GM12878 (cell line): ENCODE data around the gene NPR1. TPM values are rescaled to one million over a fixed set of nuclear protein-coding genes. Genes with fewer than 3 reads are reported as not detected.

Experiments
- ATAC-seq: fragments of 200-7000 bp; cut with Tn5 transposase; 3 replicates; pipeline ENCODE4 v1.9.1; 2020; ENCODE audit warnings: mild to moderate bottlenecking, moderate library complexity
- BruUV-seq: library from RNA; stranded (reverse); fragments of 400-500 nt; replicated peaks from 2 replicates; lab custom pipeline; 2021; lab: Mats Ljungman, UMichigan
- CTCF ChIA-PET: fragments of 300-600 bp; sonication (Branson Sonifier 250); formaldehyde crosslinking; extraction: SDS; loops from one replicate; lab custom pipeline; 2021; ENCODE audit warnings: inconsistent platforms; lab: Yijun Ruan, JAX
- POLR2A ChIA-PET: fragments of 350-600 bp; formaldehyde crosslinking; extraction: SDS; loops from one replicate; lab custom pipeline; 2021; ENCODE audit warnings: inconsistent platforms; lab: Charles Lee
- RAD21 ChIA-PET: fragments of 300-600 bp; sonication (Branson Sonifier 250); formaldehyde crosslinking; loops from one replicate; lab custom pipeline; 2023; ENCODE audit warnings: antibody characterized with exemption; ENCODE audit not compliant: unreplicated experiment; lab: Charles Lee
- SMC1A ChIA-PET: fragments of 300-600 bp; sonication (Branson Sonifier 250); formaldehyde crosslinking; loops from one replicate; lab custom pipeline; 2023; ENCODE audit not compliant: unreplicated experiment, uncharacterized antibody; lab: Charles Lee
- DNase-seq: peaks from one replicate; pipeline ENCODE4 v3.0.0-alpha.2; 2011; ENCODE audit warnings: low read depth, low spot score
- FAIRE-seq: peaks from 3 replicates; lab custom pipeline; 2011; peaks lifted over from hg19 to GRCh38; lab: Jason Lieb, UNC
- H2AFZ ChIP-seq: 2 replicates; pipeline ENCODE4 v1.6.0; 2011; ENCODE audit warnings: low read depth, low read length, control low read depth; ENCODE audit not compliant: control insufficient read depth
- H3K27ac ChIP-seq: 2 replicates; pipeline ENCODE4 v1.5.1; 2011; ENCODE audit warnings: control low read depth; ENCODE audit not compliant: control insufficient read depth, insufficient read depth
- H3K27me3 ChIP-seq, 2 experiments: replicated peaks in 1 of 2; 2 replicates each; pipeline versions ENCODE4 v1.6.0 to v1.6.1; 2011; ENCODE audit warnings: low read length in 1 of 2; ENCODE audit not compliant: control insufficient read depth in 2 of 2, insufficient read depth in 2 of 2
- H3K36me3 ChIP-seq, 2 experiments: 2 replicates each; pipeline ENCODE4 v1.5.1; 2011; ENCODE audit warnings: low read length in 1 of 2; ENCODE audit not compliant: control insufficient read depth in 2 of 2, insufficient read depth in 2 of 2
- H3K4me1 ChIP-seq: 2 replicates; pipeline ENCODE4 v1.6.1; 2011; ENCODE audit warnings: mild to moderate bottlenecking, low read length, moderate library complexity, mixed read lengths; ENCODE audit not compliant: control insufficient read depth, insufficient read depth
- H3K4me2 ChIP-seq: 2 replicates; pipeline ENCODE4 v1.6.0; 2011; ENCODE audit warnings: control low read depth; ENCODE audit not compliant: control insufficient read depth, insufficient read depth
- H3K4me3 ChIP-seq: fragments of 200-600 bp; sonication (generic); 2 replicates; pipeline ENCODE4 v1.5.1; 2016
- H3K79me2 ChIP-seq: 2 replicates; pipeline ENCODE4 v1.6.0; 2011; ENCODE audit warnings: low read length; ENCODE audit not compliant: control insufficient read depth, insufficient read depth
- H3K9ac ChIP-seq: 2 replicates; pipeline ENCODE4 v1.8.0; 2011; ENCODE audit warnings: low read length, control low read depth, mixed read lengths; ENCODE audit not compliant: control insufficient read depth, insufficient read depth
- H3K9me3 ChIP-seq: replicated peaks from 3 replicates; pipeline ENCODE4 v1.5.1; 2011; ENCODE audit warnings: mild to moderate bottlenecking, low read length; ENCODE audit not compliant: control insufficient read depth, insufficient read depth
- H4K20me1 ChIP-seq: 2 replicates; pipeline ENCODE4 v1.6.0; 2011; ENCODE audit not compliant: control insufficient read depth, insufficient read depth
- CBX5 ChIP-seq: sonication (generic); IDR thresholded peaks from 2 replicates; pipeline ENCODE4 v1.6.1; 2016; ENCODE audit warnings: low read depth, moderate library complexity, mild to moderate bottlenecking, inconsistent platforms
- DPF2 ChIP-seq: fragments of 450-650 bp; IDR thresholded peaks from 2 replicates; pipeline ENCODE4 v1.6.1; 2017; ENCODE audit warnings: mild to moderate bottlenecking
- GATAD2B ChIP-seq: fragments of 450-650 bp; conservative IDR thresholded peaks from 2 replicates; pipeline ENCODE4 v1.6.1; 2017; ENCODE audit warnings: low read depth, mild to moderate bottlenecking, moderate library complexity
- KAT2A ChIP-seq: conservative IDR thresholded peaks from 2 replicates; pipeline ENCODE4 v1.6.1; 2011; ENCODE audit warnings: low read depth, low read length; ENCODE audit not compliant: control insufficient read depth
- RBBP5 ChIP-seq: fragments of 200-600 bp; sonication (generic); conservative IDR thresholded peaks from 2 replicates; pipeline ENCODE4 v1.6.1; 2016
- SP1 ChIP-seq: IDR thresholded peaks from one replicate; pipeline ENCODE4 v1.6.1; 2011; ENCODE audit warnings: low read depth, low read length
- SREBF2 ChIP-seq: IDR thresholded peaks from 2 replicates; pipeline ENCODE4 v1.6.1; 2012; ENCODE audit warnings: mild to moderate bottlenecking, low read length
- SRF ChIP-seq, 2 experiments: IDR thresholded peaks; 2 replicates each; pipeline ENCODE4 v1.6.1; 2011; ENCODE audit warnings: low read depth in 2 of 2, low read length in 2 of 2, mild to moderate bottlenecking in 1 of 2, moderate library complexity in 1 of 2
- TAF1 ChIP-seq: IDR thresholded peaks from 2 replicates; pipeline ENCODE4 v1.6.1; 2011; ENCODE audit warnings: mild to moderate bottlenecking, low read depth, low read length, borderline replicate concordance
- TCF3 ChIP-seq: IDR thresholded peaks from 2 replicates; pipeline ENCODE4 v1.6.1; 2012; ENCODE audit warnings: low read depth, mild to moderate bottlenecking, low read length, borderline replicate concordance; ENCODE audit not compliant: insufficient read depth
- ZBTB33 ChIP-seq: fragments of 450-650 bp; IDR thresholded peaks from 2 replicates; pipeline ENCODE4 v1.6.1; 2017; ENCODE audit warnings: mild to moderate bottlenecking
- ZNF687 ChIP-seq: fragments of 450-650 bp; IDR thresholded peaks from 2 replicates; pipeline ENCODE4 v1.6.1; 2017; ENCODE audit warnings: mild to moderate bottlenecking, moderate library complexity
- WGBS: methylation state at CpG from one replicate; pipeline ENCODE4 v1.1.6; 2016; ENCODE audit warnings: low lambda C conversion rate; ENCODE audit not compliant: insufficient replicate concordance, insufficient coverage; ENCODE audit errors: missing lambda C conversion rate; 5-methylcytosine and 5-hydroxymethylcytosine counted together
- in situ Hi-C: fragments of 300-500 bp; cut with MboI; formaldehyde crosslinking; loops from 9 replicates; pipeline ENCODE4 v1.14.3; 2018; ENCODE audit warnings: mixed read lengths
- intact Hi-C: fragments of 100-400 bp; cut with micrococcal nuclease; formaldehyde crosslinking; loops from one replicate; pipeline ENCODE4 v1.14.2; 2022; ENCODE audit not compliant: unreplicated experiment
- polyA plus RNA-seq, 11 experiments: library from polyadenylated mRNA; depleted of rRNA in 4 of 11; unstranded in 6 of 11; stranded (reverse) in 5 of 11; fragments of >200 nt; fragmentation: Nextera tagmentation in 4 of 11; fragmentation: Illumina TruSeq in 1 of 11; extraction: Ambion mirVana in 4 of 11; extraction: Trizol in 1 of 11; gene quantifications; 1 replicate in 1 of 11; 2 replicates in 10 of 11; pipeline versions ENCODE4 v1.2.1 to v1.2.3, GENCODE V29; 2011 to 2016; ENCODE audit warnings: inconsistent platforms in 2 of 11, missing spikeins in 2 of 11, low read depth in 1 of 11
- total RNA-seq, 4 experiments: library from RNA; depleted of rRNA in 3 of 4; stranded (reverse); fragments of >200 nt in 3 of 4; fragmentation: Illumina TruSeq in 1 of 4; extraction: Trizol in 1 of 4; gene quantifications; 2 replicates each; pipeline versions ENCODE4 v1.2.1 to v1.2.3, GENCODE V29; 2013 to 2021

The NPR1 gene
- total and polyA plus RNA-seq, 10 of the 15 experiments (the other 5 are each of a cell fraction or from before 2014, with no cell fraction given): 0.09 to 2.1 (median 0.28) TPM; not detected in 1

GRCh38 chr1:153687346-153688125 lies 9.0 kb downstream of the NPR1 start:
- intact Hi-C loops: no loop called here
- no peak overlapping the region for H3K9ac ChIP-seq

GRCh38 chr1:153688276-153688675 lies 9.8 kb downstream of the NPR1 start:
- no peaks in the 10 kb centered on the region for H3K79me2 ChIP-seq
- no peak overlapping the region for H3K4me2 ChIP-seq
- ChIA-PET SMC1A (no interaction called here), POLR2A (no interaction called here), CTCF (interaction anchor here (1.4 kb wide), 1 partner anchor 298 kb away, joined by 4 read pairs; the partner anchor contains the start of gene RAB13), RAD21 (interaction anchor here (0.6 to 1.1 kb wide), 2 partner anchors 238 to 298 kb away, joined by 3 to 4 read pairs; partner anchors contain the start of gene RAB13)
- intact Hi-C loops: no loop called here
- no peak overlapping the region for H3K9ac ChIP-seq
- H3K27ac ChIP-seq: no peak overlapping the region
- H4K20me1 ChIP-seq: no peaks in the 10 kb centered on the region
- H3K4me3 ChIP-seq: no peak overlapping the region
- in situ Hi-C loops: no loop called here
- DNase-seq: no peak
- no peak for ATAC-seq
- H3K27me3 ChIP-seq: peaks cover 0 to 2% of the 10 kb centered on the region in 2 experiments; a peak in 2 of 4 replicates
- no peaks in the 10 kb centered on the region for H3K9me3 ChIP-seq
- BruUV-seq: no TSS peak
- WGBS: 55% methylated on average over 7 of the region's 7 CpGs
- FAIRE-seq: no peak
- H3K4me1 ChIP-seq: no peaks in the 10 kb centered on the region
- no peaks in the 10 kb centered on the region for H3K36me3 ChIP-seq
- no peak overlapping the region for H2AFZ ChIP-seq
- TF ChIP-seq ZBTB33 (no peak), SREBF2 (no peak), ZNF687 (no peak), TCF3 (no peak), CBX5 (no peak), GATAD2B (no peak), KAT2A (no peak), SRF (IDR thresholded peaks at IDR 0.05; ENCODE audit: low read depth in 2 of 2, low read length in 2 of 2) (no peak), SP1 (no peak), DPF2 (no peak)

More at GRCh38 chr1:153687346-153688125, 9.0 kb downstream of the NPR1 start:
- no peaks in the 10 kb centered on the region for H3K4me1 ChIP-seq
- in situ Hi-C loops: no loop called here
- no peak for TF ChIP-seq RBBP5
- no peak for TF ChIP-seq TAF1
- no peaks in the 10 kb centered on the region for H4K20me1 ChIP-seq
- RAD21 ChIA-PET: no interaction called here
- no TSS peak for BruUV-seq
- no peak overlapping the region for H3K27ac ChIP-seq
- WGBS: 39% methylated on average over 16 of the region's 16 CpGs
- H3K79me2 ChIP-seq: no peaks in the 10 kb centered on the region
- H3K4me3 ChIP-seq: no peak overlapping the region
- no peak overlapping the region for H3K4me2 ChIP-seq
- H3K9me3 ChIP-seq: no peaks in the 10 kb centered on the region
- CTCF ChIA-PET: interaction anchor here (1.4 kb wide), 1 partner anchor 299 kb away, joined by 4 read pairs; the partner anchor contains the start of gene RAB13
- peaks cover 0 to 2% of the 10 kb centered on the region in 2 experiments; a peak in 2 of 4 replicates for H3K27me3 ChIP-seq
- FAIRE-seq (no peak), DNase-seq (no peak), ATAC-seq (no peak)
- H3K36me3 ChIP-seq: no peaks in the 10 kb centered on the region
- SMC1A ChIA-PET: no interaction called here
- POLR2A ChIA-PET: no interaction called here
- no peak overlapping the region for H2AFZ ChIP-seq
